Measurements from ENCODE around the gene JPH4. TPM values are rescaled to one million over a fixed set of nuclear protein-coding genes. Genes with fewer than 3 reads are reported as not detected.

The JPH4 gene
- total and polyA plus RNA-seq, 2 of the 8 experiments (the other 6 are each of a cell fraction or from before 2014, with no cell fraction given), result 23.9 to 46.7 TPM

GRCh38 chr14:23615856-23616255 is 37.3 kb upstream of the JPH4 start (continued):
- TF ChIP-seq USF2 (IDR thresholded peaks at IDR 0.05; ENCODE audit: low read length), result no peak
- no peak for TF ChIP-seq CREB1 (IDR thresholded peaks at IDR 0.05)
- no peak for TF ChIP-seq NANOG (IDR thresholded peaks at IDR 0.05; ENCODE audit: insufficient read depth, low read depth, low read length, poor library complexity, severe bottlenecking)

Measured in H1 (cell line).